ENCODE data around the gene GET4. TPM values are rescaled to one million over a fixed set of nuclear protein-coding genes. Genes with fewer than 3 reads are reported as not detected.

GET4 gene
- total and polyA plus RNA-seq, 2 of the 13 experiments (the other 11 are each of a cell fraction or from before 2014, with no cell fraction given), result 28.2 to 35.2 TPM

GRCh38 chr7:876077-876971 is at the start of gene GET4 (continued):
- TF ChIP-seq ARNT (IDR thresholded peaks at IDR 0.05) (no peak), ZFP82 (CRISPR knock-in tag; IDR thresholded peaks at IDR 0.05; ENCODE audit: borderline replicate concordance) (0 out of 2 replicates have a peak, but pooled peaks have one; percentile 34), ZNF414 (CRISPR knock-in tag; IDR thresholded peaks at IDR 0.05) (no peak), RFX5 (IDR thresholded peaks at IDR 0.05; ENCODE audit: low read depth, low read length) (no peak), ZMAT3 (CRISPR knock-in tag; conservative IDR thresholded peaks at IDR 0.05) (0 out of 2 replicates have a peak, but pooled peaks have one; percentile 46), ZNF788 (CRISPR knock-in tag; IDR thresholded peaks at IDR 0.05; ENCODE audit: borderline replicate concordance) (0 out of 2 replicates have a peak, but pooled peaks have one; percentile 21), ZNF30 (CRISPR knock-in tag; IDR thresholded peaks at IDR 0.05) (no peak), TBP (CRISPR knock-in tag; IDR thresholded peaks at IDR 0.05) (no peak), NR2F2 (IDR thresholded peaks at IDR 0.05; ENCODE audit: borderline replicate concordance, low read depth) (no peak), ZNF761 (CRISPR knock-in tag; conservative IDR thresholded peaks at IDR 0.05) (peak; percentile 21; the same call in 1 of the 2 replicates), HES4 (CRISPR knock-in tag; IDR thresholded peaks at IDR 0.05; ENCODE audit: borderline replicate concordance) (no peak), ZNF703 (CRISPR knock-in tag; IDR thresholded peaks at IDR 0.05; ENCODE audit: borderline replicate concordance) (0 out of 2 replicates have a peak, but pooled peaks have one; percentile 19), ZNF142 (CRISPR knock-in tag; IDR thresholded peaks at IDR 0.05) (peak; percentile 58; the same call in 1 of the 2 replicates), ZBTB34 (CRISPR knock-in tag; IDR thresholded peaks at IDR 0.05) (peak; percentile 70; the same call in 1 of the 2 replicates), BCL6 (CRISPR knock-in tag; IDR thresholded peaks at IDR 0.05) (no peak), MLX (CRISPR knock-in tag; IDR thresholded peaks at IDR 0.05) (no peak; the same call in 1 of the 2 replicates), ZNF33B (CRISPR knock-in tag; IDR thresholded peaks at IDR 0.05) (no peak)

Data from HepG2 (cell line).